ENCODE data around the gene MALRD1.

The MALRD1 gene

GRCh38 chr10:19656420-19657042 lies 607.9 kb downstream of the MALRD1 start:
- DNase-seq = no peak

GRCh38 chr10:19658131-19658530 lies 609.5 kb downstream of the MALRD1 start:
- no peak for DNase-seq

GRCh38 chr10:19658622-19659233 lies 610.1 kb downstream of the MALRD1 start:
- DNase-seq = no peak

GRCh38 chr10:19659920-19660655 lies 611.5 kb downstream of the MALRD1 start:
- DNase-seq = no peak

GRCh38 chr10:19663344-19663743 lies 614.7 kb downstream of the MALRD1 start:
- no peak for DNase-seq

- no peak for DNase-seq
These were observed 619.5 kb downstream of the MALRD1 start for GRCh38 chr10:19668116-19668515.

GRCh38 chr10:19676063-19676462 lies 627.5 kb downstream of the MALRD1 start:
- DNase-seq = no peak

- no peak for DNase-seq
These were observed 634.8 kb downstream of the MALRD1 start for GRCh38 chr10:19683356-19683755.

- no peak for DNase-seq
These were observed 635.4 kb downstream of the MALRD1 start for GRCh38 chr10:19683960-19684359.

GRCh38 chr10:19688344-19688743 lies 639.7 kb downstream of the MALRD1 start:
- no peak for DNase-seq

GRCh38 chr10:19689231-19689630 lies 640.6 kb downstream of the MALRD1 start:
- DNase-seq = no peak

- no peak for DNase-seq
These were observed 650.7 kb downstream of the MALRD1 start for GRCh38 chr10:19699299-19699698.

- no peak for DNase-seq
These were observed 652.9 kb downstream of the MALRD1 start for GRCh38 chr10:19701427-19702052.

- DNase-seq = no peak
These were observed 653.6 kb downstream of the MALRD1 start for GRCh38 chr10:19702215-19702614.

GRCh38 chr10:19704544-19704943 lies 655.9 kb downstream of the MALRD1 start:
- no peak for DNase-seq

- no peak for DNase-seq
These were observed 656.6 kb downstream of the MALRD1 start for GRCh38 chr10:19705250-19705649.

- no peak for DNase-seq
These were observed 658.3 kb downstream of the MALRD1 start for GRCh38 chr10:19706904-19707303.

- no peak for DNase-seq
These were observed 658.8 kb downstream of the MALRD1 start for GRCh38 chr10:19707376-19707775.

- DNase-seq = no peak
These were observed 659.4 kb downstream of the MALRD1 start for GRCh38 chr10:19708031-19708430.

- DNase-seq = no peak
These were observed 662.0 kb downstream of the MALRD1 start for GRCh38 chr10:19710600-19710999.

GRCh38 chr10:19713159-19713558 lies 664.6 kb downstream of the MALRD1 start:
- DNase-seq = no peak

- no peak for DNase-seq
These were observed 665.4 kb downstream of the MALRD1 start for GRCh38 chr10:19713800-19714525.

- DNase-seq = no peak
These were observed 670.7 kb downstream of the MALRD1 start for GRCh38 chr10:19719284-19719683.
